ENCODE measurements around the gene DAB2IP. TPM values are rescaled to one million over a fixed set of nuclear protein-coding genes. Genes with fewer than 3 reads are reported as not detected.

The DAB2IP gene
- total RNA-seq, 1 donor from 2014 or later, result 44.7 TPM

DNA sequence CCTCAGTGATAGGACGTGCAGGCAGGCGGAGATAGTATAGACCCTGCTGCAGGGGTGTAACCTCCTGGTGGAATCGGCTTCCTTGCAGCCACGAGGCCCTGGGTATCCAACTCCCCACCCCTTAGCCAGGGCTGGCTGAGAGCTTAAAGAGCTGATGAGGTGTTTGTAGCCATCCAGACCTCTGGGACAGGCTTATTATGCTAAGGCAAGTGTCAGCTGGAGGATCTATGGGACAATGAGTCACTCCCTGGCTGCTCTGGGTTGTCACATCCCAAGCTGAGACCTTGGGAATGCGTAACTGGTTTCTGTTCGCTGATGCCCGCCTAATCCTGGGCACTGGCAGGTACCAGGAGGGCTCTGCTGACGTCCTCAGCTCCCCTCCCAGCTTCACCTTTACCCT, 38.9 kb downstream of the DAB2IP start:
- intact Hi-C loops (cut with DNase I), result loop anchor here (5.0 to 10.0 kb wide), 2 partner anchors 136 to 302 kb away; no protein-coding TSS in a partner anchor
- no peak for ATAC-seq (ENCODE audit: poor library complexity)
- no peak for DNase-seq

- ATAC-seq (ENCODE audit: poor library complexity), result no peak
- intact Hi-C loops (cut with DNase I), result loop anchor here (5.0 to 10.0 kb wide), 2 partner anchors 136 to 302 kb away; no protein-coding TSS in a partner anchor
- no peak for DNase-seq
These were observed 39.3 kb downstream of the DAB2IP start for GRCh38 chr9:121690766-121691165.

DNA sequence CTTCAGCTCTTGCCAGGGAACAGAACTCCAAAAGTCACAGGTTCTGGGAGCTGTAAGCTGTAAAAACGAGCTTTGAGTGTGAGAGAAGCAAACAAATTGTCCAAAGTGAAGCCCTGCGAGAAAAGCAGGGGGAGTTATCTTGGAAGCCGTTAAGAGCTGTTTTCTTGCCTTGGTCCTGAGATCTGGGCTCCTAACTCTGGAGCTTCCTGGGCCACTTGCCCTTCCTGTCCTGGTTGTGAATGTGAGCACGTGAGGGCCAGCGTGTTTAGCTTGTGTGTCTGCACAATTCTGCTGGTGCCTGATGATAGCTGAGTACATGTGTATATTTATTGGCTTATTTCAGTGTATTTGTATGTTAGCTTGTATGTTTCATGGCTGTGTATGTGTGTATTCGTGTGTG, 40.5 kb downstream of the DAB2IP start:
- ATAC-seq (ENCODE audit: poor library complexity) (no peak), DNase-seq (no peak)
- intact Hi-C loops (cut with DNase I), result loop anchor here (5.0 to 10.0 kb wide), 2 partner anchors 137 to 300 kb away; no protein-coding TSS in a partner anchor

DNA sequence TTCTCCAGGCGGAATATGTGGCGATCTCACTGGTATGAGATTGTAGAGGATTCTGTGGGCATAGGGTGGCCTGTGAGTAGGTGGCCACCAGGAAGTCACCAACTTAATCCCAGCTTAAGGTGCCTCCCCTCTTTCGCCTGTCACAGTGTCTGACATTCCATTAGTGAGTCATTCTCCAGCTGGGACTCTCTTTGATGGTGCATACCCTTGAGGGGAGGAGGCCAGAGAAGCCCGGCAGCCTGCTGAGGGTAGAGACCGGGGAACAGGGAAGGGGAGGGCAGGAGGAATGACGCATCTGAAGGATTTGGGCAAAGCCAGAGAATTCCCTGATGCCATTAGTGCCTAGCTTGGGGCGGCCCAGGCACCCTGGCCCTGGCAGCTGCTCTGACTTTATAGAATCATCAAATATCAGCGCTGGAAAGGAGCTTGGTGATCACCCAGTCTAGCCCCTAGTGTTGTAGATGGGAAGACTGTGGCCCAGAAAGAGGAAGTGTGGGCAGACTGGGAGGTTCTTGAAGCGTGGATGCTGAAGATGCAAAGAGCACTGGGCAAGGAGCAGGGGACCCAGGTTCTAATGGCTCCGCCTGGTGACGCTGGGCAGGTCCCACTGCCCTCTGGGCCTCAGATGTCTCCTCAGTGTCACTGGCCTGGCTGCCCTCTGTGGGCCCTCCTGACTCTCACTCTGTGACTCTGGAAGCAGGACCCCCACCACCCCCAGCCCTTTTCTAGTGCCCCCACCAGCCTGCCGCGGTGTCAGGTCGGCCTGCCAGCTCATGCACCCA, 41.4 kb downstream of the DAB2IP start:
- intact Hi-C loops (cut with DNase I), result loop anchor here (5.0 to 10.0 kb wide), 2 partner anchors 138 to 300 kb away; no protein-coding TSS in a partner anchor
- no peak for DNase-seq
- ATAC-seq (ENCODE audit: poor library complexity), result peak; percentile 58

- ATAC-seq (ENCODE audit: poor library complexity) (no peak), DNase-seq (no peak)
- intact Hi-C loops (cut with DNase I), result loop anchor here (5.0 to 10.0 kb wide), 2 partner anchors 139 to 299 kb away; no protein-coding TSS in a partner anchor
These were observed 41.9 kb downstream of the DAB2IP start for GRCh38 chr9:121693388-121693670.

DNA sequence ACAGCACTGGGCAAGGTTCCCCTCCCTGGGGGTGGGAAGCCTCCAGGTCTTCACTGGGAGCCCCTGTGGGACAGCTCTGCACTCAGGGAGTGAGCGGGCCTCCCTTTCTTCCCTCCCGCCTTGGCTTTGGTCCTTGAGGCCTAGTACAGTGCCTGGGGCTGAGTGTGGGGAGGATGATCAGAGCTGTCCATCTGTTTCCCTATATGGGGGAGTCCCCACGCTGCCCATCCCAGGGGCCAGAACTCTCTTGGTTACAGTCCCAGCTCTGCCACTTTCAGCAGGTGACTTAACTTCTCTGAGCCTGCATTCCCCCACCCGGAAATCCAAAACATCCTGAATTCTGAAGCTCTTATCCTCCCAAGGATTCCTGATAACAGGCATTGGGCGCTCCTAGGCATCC, 42.6 kb downstream of the DAB2IP start:
- DNase-seq (no peak), ATAC-seq (ENCODE audit: poor library complexity) (no peak)
- intact Hi-C loops (cut with DNase I), result loop anchor here (5.0 to 10.0 kb wide), 2 partner anchors 139 to 298 kb away; no protein-coding TSS in a partner anchor

DNA sequence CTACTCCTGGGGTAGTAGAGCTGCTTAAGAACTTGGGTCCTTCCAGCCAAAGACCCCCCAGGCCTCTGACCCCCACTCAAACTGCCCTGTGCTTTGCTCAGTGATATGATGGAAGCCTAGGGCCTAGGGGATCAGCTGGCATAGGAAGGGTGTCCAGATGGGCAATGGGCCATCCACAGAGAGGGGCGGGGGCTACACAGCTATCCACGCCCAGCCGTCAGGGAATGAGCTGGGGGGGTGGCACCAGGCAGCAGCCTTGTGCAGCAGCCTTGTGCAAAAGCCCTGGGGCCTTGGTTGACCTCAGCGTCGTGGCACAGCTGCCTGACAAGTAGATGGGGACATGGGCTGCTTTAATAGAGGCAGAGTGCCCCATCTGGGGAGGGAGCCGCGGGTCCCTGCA, 43.2 kb downstream of the DAB2IP start:
- no peak for ATAC-seq (ENCODE audit: poor library complexity)
- intact Hi-C loops (cut with DNase I), result loop anchor here (5.0 to 10.0 kb wide), 2 partner anchors 140 to 298 kb away; no protein-coding TSS in a partner anchor
- DNase-seq, result no peak

DNA sequence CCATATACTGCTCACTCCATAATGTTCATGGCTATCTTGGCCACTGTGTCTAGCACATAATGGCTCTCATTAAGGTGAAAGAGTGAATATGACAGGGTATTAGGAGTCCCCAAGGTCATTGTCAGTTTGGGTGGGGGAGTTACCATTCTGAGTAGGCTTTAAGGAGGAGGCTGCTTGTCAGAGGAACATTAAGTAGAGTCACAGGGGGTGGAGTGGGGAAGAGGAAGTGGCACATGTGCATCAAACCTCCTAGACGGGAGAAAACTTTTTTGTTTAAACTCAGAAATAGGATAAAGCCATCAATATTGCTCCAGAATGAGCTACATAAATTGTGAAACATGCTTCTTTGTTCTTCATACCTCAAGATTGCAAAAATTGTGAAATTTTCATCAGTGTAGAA, 45.5 kb downstream of the DAB2IP start:
- intact Hi-C loops (cut with DNase I), result loop anchor here (10.0 kb wide), 1 partner anchor 142 kb away; no protein-coding TSS in a partner anchor
- ATAC-seq (ENCODE audit: poor library complexity), result no peak
- no peak for DNase-seq

GRCh38 chr9:121698627-121699570, 47.5 kb downstream of the DAB2IP start:
- peak; percentile 84 for DNase-seq
- peak; percentile 21 for ATAC-seq (ENCODE audit: poor library complexity)
- intact Hi-C loops (cut with DNase I), result loop anchor here (10.0 kb wide), 1 partner anchor 144 kb away; no protein-coding TSS in a partner anchor

DNA sequence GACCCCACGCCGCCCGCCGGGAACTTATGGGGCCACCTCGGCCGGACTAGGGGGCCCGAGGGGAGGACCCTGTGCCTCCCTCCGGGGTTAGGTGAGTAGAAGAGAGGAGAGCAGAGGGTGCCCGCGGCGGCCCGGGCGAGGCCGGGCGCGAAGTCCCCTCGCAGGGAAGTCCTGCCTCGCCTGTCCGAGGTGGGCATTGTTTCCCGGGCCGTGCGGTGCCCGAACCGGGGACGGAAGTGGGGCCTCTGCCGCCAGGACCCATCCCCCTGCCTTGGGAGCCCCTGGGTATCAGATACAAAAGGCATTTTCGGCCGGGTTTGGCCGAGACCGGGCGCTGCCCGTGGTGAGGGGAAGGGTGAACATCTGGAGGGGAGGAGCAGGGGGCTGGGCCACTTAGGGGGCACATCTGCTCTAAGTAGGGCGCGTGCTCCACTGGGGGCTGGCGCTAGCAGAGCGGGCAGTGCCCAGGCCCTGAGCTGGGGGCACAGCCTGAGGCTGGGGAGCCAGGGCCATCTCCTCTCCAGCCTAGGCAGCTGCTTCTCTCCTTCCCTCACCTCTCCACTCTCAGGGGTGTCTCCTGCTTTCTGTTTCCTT, 48.2 kb downstream of the DAB2IP start:
- intact Hi-C loops (cut with DNase I), result loop anchor here (10.0 kb wide), 1 partner anchor 145 kb away; no protein-coding TSS in a partner anchor
- DNase-seq (no peak), ATAC-seq (ENCODE audit: poor library complexity) (peak; percentile 4)

- intact Hi-C loops (cut with DNase I), result no loop called here
- ATAC-seq (ENCODE audit: poor library complexity) (peak; percentile 86), DNase-seq (peak; percentile 83)
These were observed 48.9 kb downstream of the DAB2IP start for GRCh38 chr9:121700165-121700831.

- DNase-seq (peak; percentile 69), ATAC-seq (ENCODE audit: poor library complexity) (peak; percentile 2)
- intact Hi-C loops (cut with DNase I), result no loop called here
These were observed 49.5 kb downstream of the DAB2IP start for GRCh38 chr9:121700832-121701419.

DNA sequence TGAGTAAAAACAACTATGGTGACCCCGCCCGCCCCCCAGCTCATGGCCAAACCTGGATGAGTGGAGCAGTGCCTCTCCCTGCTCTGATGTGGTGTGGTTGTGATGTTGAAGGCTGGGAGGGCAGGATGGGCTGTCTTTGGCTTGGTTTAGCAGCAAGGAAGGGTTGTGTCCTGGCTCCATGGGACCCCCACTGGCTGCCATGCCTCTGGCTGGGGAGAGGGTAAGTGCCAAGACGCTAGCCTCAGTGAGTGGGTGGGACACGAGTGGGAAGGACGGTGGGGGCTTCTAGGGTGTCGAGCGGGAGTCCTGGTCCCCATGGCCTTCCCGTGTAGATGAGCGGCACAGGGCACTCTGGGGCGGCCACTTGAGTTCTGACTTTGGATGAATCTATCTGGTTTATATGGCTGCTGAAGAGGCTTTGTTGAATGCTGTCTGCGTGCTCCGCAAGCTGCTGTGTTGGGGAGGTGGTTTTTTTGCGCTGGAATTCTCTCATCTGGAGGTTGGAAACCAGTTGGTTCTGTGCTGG, 50.4 kb downstream of the DAB2IP start:
- no peak for DNase-seq
- intact Hi-C loops (cut with DNase I), result no loop called here

GRCh38 chr9:121703014-121703734, 51.7 kb downstream of the DAB2IP start:
- intact Hi-C loops (cut with DNase I), result no loop called here

More for the DNA sequence above, 50.4 kb downstream of the DAB2IP start:
- no peak for ATAC-seq (ENCODE audit: poor library complexity)

DNA sequence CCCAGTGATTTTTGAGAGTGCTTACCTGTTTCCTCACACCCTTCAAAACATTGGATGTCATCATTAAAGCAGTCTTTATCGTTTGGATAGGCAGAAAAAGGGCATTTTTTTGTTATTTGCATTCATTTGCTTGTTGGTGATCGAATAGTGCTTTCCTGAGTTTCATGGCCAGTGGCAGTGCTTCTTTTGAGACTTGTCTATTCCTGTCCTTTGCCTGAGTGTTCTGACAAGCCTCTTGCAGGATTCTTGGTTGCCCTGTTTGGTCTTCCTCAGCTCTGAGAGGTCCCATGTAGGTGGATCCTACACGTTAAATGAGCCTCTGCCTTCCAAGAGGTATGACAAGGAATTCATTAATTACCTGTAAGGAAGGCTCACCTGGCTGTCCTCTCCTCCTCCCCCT, 52.8 kb downstream of the DAB2IP start:
- ATAC-seq (ENCODE audit: poor library complexity), result no peak
- DNase-seq, result no peak
- intact Hi-C loops (cut with DNase I), result no loop called here

More at GRCh38 chr9:121703014-121703734, 51.7 kb downstream of the DAB2IP start:
- no peak for DNase-seq
- ATAC-seq (ENCODE audit: poor library complexity), result no peak

- ATAC-seq (ENCODE audit: poor library complexity) (no peak), DNase-seq (no peak)
- intact Hi-C loops (cut with DNase I), result no loop called here
These were observed 54.8 kb downstream of the DAB2IP start for GRCh38 chr9:121706149-121706750.
